HCT116 (cell line): Measurements from ENCODE around the gene C4orf50. TPM values are rescaled to one million over a fixed set of nuclear protein-coding genes. Genes with fewer than 3 reads are reported as not detected.

Experiments
- ATAC-seq: fragments of 200-7000 bp; cut with Tn5 transposase; 2 replicates; pipeline ENCODE4 v1.9.1; 2020; ENCODE audit warnings: mild to moderate bottlenecking, moderate library complexity
- BruUV-seq: library from RNA; stranded (reverse); fragments of 400-500 nt; replicated peaks from 2 replicates; lab custom pipeline; 2021; lab: Mats Ljungman, UMichigan
- CTCF ChIA-PET: fragments of 300-600 bp; sonication (Branson Sonifier 250); formaldehyde crosslinking; loops from one replicate; lab custom pipeline; 2021; ENCODE audit warnings: antibody characterized with exemption; lab: Charles Lee
- POLR2A ChIA-PET: fragments of 300-600, 350-600 bp; sonication (Branson Sonifier 250); formaldehyde crosslinking; loops from one replicate; lab custom pipeline; 2021; ENCODE audit warnings: antibody characterized with exemption; lab: Charles Lee
- RAD21 ChIA-PET, 2 experiments: fragments of 300-600 bp; sonication (Branson Sonifier 250); formaldehyde crosslinking; loops; one replicate each; lab custom pipeline; 2023; ENCODE audit warnings: low total read pairs in 2 of 2; ENCODE audit not compliant: uncharacterized antibody in 2 of 2, unreplicated experiment in 2 of 2, low non-redundant PET in 1 of 2; lab: Charles Lee
- DNase-seq: peaks from one replicate; pipeline ENCODE4 v3.0.0-alpha.2; 2010; ENCODE audit warnings: low read depth, low spot score
- H2AFZ ChIP-seq: fragments of 200-600 bp; shearing (Covaris generic), sonication (generic); 2 replicates; pipeline ENCODE4 v1.6.1; 2017; ENCODE audit warnings: low read depth, mixed run types, mixed read lengths, antibody characterized with exemption, low read length; ENCODE audit not compliant: poor library complexity, severe bottlenecking
- H3K27ac ChIP-seq: 2 replicates; pipeline ENCODE4 v1.5.1; 2012; ENCODE audit warnings: low read depth, low read length
- H3K27me3 ChIP-seq: fragments of 200-600 bp; sonication (generic); 2 replicates; pipeline ENCODE4 v1.6.1; 2016; ENCODE audit warnings: mixed run types, low read length, mixed read lengths; ENCODE audit not compliant: insufficient read depth
- H3K36me3 ChIP-seq, 2 experiments: fragments of 200-500 bp in 1 of 2; fragments of 200-600 bp in 1 of 2; sonication (Bioruptor generic) in 1 of 2; sonication (generic) in 1 of 2; 2 replicates each; pipeline versions ENCODE4 v1.5.1 to v1.6.1; 2014 to 2016; ENCODE audit warnings: low read length in 2 of 2, inconsistent platforms in 1 of 2, mixed read lengths in 1 of 2, mixed run types in 1 of 2; ENCODE audit not compliant: insufficient read depth in 2 of 2, control insufficient read depth in 1 of 2
- H3K4me1 ChIP-seq, 2 experiments: fragments of 200-600 bp in 1 of 2; sonication (generic) in 1 of 2; 2 replicates each; pipeline versions ENCODE4 v1.5.1 to v1.6.1; 2012 to 2017; ENCODE audit warnings: low read length in 2 of 2, inconsistent platforms in 1 of 2, mild to moderate bottlenecking in 1 of 2, mixed read lengths in 1 of 2, mixed run types in 1 of 2, moderate library complexity in 1 of 2; ENCODE audit not compliant: insufficient read depth in 2 of 2, control insufficient read depth in 1 of 2
- H3K4me2 ChIP-seq: fragments of 200-600 bp; sonication (generic); 2 replicates; pipeline ENCODE4 v1.6.1; 2017; ENCODE audit warnings: mixed run types, low read length, mixed read lengths
- H3K4me3 ChIP-seq, 2 experiments: fragments of 200-600 bp in 1 of 2; sonication (generic) in 1 of 2; replicated peaks in 1 of 2; 2 replicates each; pipeline ENCODE4 v1.5.1; 2011 to 2016; ENCODE audit warnings: low read length in 2 of 2, control low read depth in 1 of 2, low read depth in 1 of 2, mild to moderate bottlenecking in 1 of 2, mixed read lengths in 1 of 2, mixed run types in 1 of 2
- H3K79me2 ChIP-seq: fragments of 200-600 bp; sonication (generic); 2 replicates; pipeline ENCODE4 v1.6.1; 2017; ENCODE audit warnings: mild to moderate bottlenecking, mixed run types, low read length, moderate library complexity, mixed read lengths; ENCODE audit not compliant: insufficient read depth
- H3K9ac ChIP-seq: fragments of 200-600 bp; sonication (generic); 2 replicates; pipeline ENCODE4 v1.6.1; 2016; ENCODE audit warnings: low read length, mixed read lengths
- H3K9me2 ChIP-seq: fragments of 200-600 bp; sonication (generic), shearing (Covaris generic); 2 replicates; pipeline ENCODE4 v1.6.1; 2017; ENCODE audit warnings: mixed run types, mild to moderate bottlenecking, moderate library complexity; ENCODE audit not compliant: insufficient read depth
- H3K9me3 ChIP-seq, 2 experiments: fragments of 200-500 bp in 1 of 2; fragments of 200-600 bp in 1 of 2; sonication (Bioruptor generic) in 1 of 2; sonication (generic) in 1 of 2; 2 replicates each; pipeline ENCODE4 v1.6.1; 2014 to 2017; ENCODE audit warnings: low read length in 2 of 2, mixed read lengths in 2 of 2, inconsistent platforms in 1 of 2, low read depth in 1 of 2, mild to moderate bottlenecking in 1 of 2, mixed run types in 1 of 2, moderate library complexity in 1 of 2; ENCODE audit not compliant: control insufficient read depth in 1 of 2, insufficient read depth in 1 of 2
- H4K20me1 ChIP-seq: fragments of 200-600 bp; sonication (generic), shearing (Covaris generic); 2 replicates; pipeline ENCODE4 v1.6.1; 2017; ENCODE audit warnings: mixed run types, mild to moderate bottlenecking, moderate library complexity; ENCODE audit not compliant: insufficient read depth
- CBX3 ChIP-seq: IDR thresholded peaks from 2 replicates; pipeline ENCODE4 v1.6.1; 2012; ENCODE audit warnings: low read depth
- CEBPB ChIP-seq: IDR thresholded peaks from 2 replicates; pipeline ENCODE4 v1.6.1; 2012; ENCODE audit warnings: low read depth
- EGR1 ChIP-seq: IDR thresholded peaks from 2 replicates; pipeline ENCODE4 v1.6.1; 2012; ENCODE audit warnings: low read depth
- ELF1 ChIP-seq: IDR thresholded peaks from 2 replicates; pipeline ENCODE4 v1.6.1; 2012; ENCODE audit warnings: low read depth, borderline replicate concordance
- EZH2 ChIP-seq: fragments of 200-600 bp; sonication (generic); IDR thresholded peaks from 2 replicates; pipeline ENCODE4 v1.6.1; 2017; ENCODE audit warnings: antibody characterized with exemption, mixed run types
- EZH2phosphoT487 ChIP-seq: fragments of 200-600 bp; IDR thresholded peaks from 2 replicates; pipeline ENCODE4 v1.6.1; 2018; ENCODE audit warnings: antibody characterized with exemption, borderline replicate concordance
- JUND ChIP-seq: IDR thresholded peaks from 2 replicates; pipeline ENCODE4 v1.6.1; 2012
- RAD21 ChIP-seq: IDR thresholded peaks from 2 replicates; pipeline ENCODE4 v1.6.1; 2012; ENCODE audit warnings: low read depth, mild to moderate bottlenecking
- SIN3A ChIP-seq: IDR thresholded peaks from 2 replicates; pipeline ENCODE4 v1.6.1; 2012; ENCODE audit warnings: low read depth
- SP1 ChIP-seq: IDR thresholded peaks from 2 replicates; pipeline ENCODE4 v1.6.1; 2012; ENCODE audit warnings: low read depth
- TCF7L2 ChIP-seq: IDR thresholded peaks from 2 replicates; pipeline ENCODE4 v1.7.0; 2011; ENCODE audit warnings: borderline replicate concordance, inconsistent platforms; ENCODE audit not compliant: insufficient read depth, insufficient read length; ENCODE audit errors: extremely low read depth
- YY1 ChIP-seq: IDR thresholded peaks from 2 replicates; pipeline ENCODE4 v1.6.1; 2011; ENCODE audit warnings: low read length, low read depth, moderate library complexity, mild to moderate bottlenecking; ENCODE audit not compliant: insufficient replicate concordance; ENCODE audit errors: extremely low read depth
- ZNF274 ChIP-seq: fragments of 200-500 bp; sonication (Bioruptor generic); IDR thresholded peaks from 2 replicates; pipeline ENCODE4 v1.6.1; 2014; ENCODE audit warnings: mild to moderate bottlenecking, low read depth, low read length, inconsistent platforms
- intact Hi-C: fragments of 100-400 bp; cut with micrococcal nuclease; formaldehyde crosslinking; loops from 2 replicates; pipeline ENCODE4 v1.10.0; 2022
- total RNA-seq: library from RNA; stranded (reverse); gene quantifications from one replicate; pipeline ENCODE4 v1.2.1, GENCODE V29; 2021; ENCODE audit not compliant: unreplicated experiment
- TF ChIP-seq, protein P1 (sequence below): IDR thresholded peaks from 2 replicates; pipeline ENCODE4 v1.6.1; 2012; ENCODE audit warnings: low read depth
- TF ChIP-seq, protein P2 (sequence below): IDR thresholded peaks from 2 replicates; pipeline ENCODE4 v1.6.1; 2012
- TF ChIP-seq, protein P3 (sequence below), 3 experiments: fragments of 200-600 bp in 1 of 3; sonication (generic) in 1 of 3; IDR thresholded peaks in 2 of 3; conservative IDR thresholded peaks in 1 of 3; 2 replicates each; pipeline ENCODE4 v1.5.1; 2012 to 2017; ENCODE audit warnings: low read depth in 2 of 3, low read length in 2 of 3, antibody characterized with exemption in 1 of 3, borderline replicate concordance in 1 of 3, control low read depth in 1 of 3, mild to moderate bottlenecking in 1 of 3, mixed read lengths in 1 of 3, mixed run types in 1 of 3, moderate library complexity in 1 of 3; ENCODE audit not compliant: insufficient read depth in 1 of 3

Gene C4orf50
- total RNA-seq, 1 experiment from 2014 or later: not detected

DNA sequence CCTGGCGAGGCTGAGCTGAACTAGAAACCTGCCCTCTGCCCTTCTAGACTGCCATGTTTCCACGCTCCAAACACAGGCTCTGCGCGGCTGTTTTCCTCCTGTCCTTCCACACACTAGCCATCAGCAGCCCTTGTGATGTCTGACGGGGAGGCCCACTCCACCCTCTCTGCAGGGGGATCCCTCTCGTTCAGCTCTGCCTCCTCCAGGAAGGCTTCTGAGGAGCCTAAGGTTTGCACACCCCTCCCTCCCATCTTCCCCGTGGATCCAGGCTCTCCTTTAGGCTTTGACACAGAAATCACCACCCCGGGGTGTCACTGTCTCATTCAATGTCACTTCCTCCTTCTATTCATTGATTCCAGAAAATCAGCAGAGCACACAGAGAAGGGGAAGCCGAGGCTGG, 86.7 kb downstream of the C4orf50 start:
- DNase-seq (no peak), ATAC-seq (no peak)
- Histone ChIP-seq H3K79me2 (no peaks in the 10 kb centered on the region), H3K9ac (no peak overlapping the region), H3K36me3 (no peaks in the 10 kb centered on the region), H3K27me3 (peaks cover 77% of the 10 kb centered on the region), H4K20me1 (no peaks in the 10 kb centered on the region), H3K4me1 (peaks cover 0 to 3% of the 10 kb centered on the region in 2 experiments; a peak in 1 of 4 replicates), H3K4me2 (no peak overlapping the region), H3K4me3 (no peak overlapping the region), H3K27ac (no peak overlapping the region), H2AFZ (no peak overlapping the region), H3K9me3 (no peaks in the 10 kb centered on the region), H3K9me2 (no peaks in the 10 kb centered on the region)
- POLR2A ChIA-PET: no interaction called here
- intact Hi-C loops: no loop called here
- no TSS peak for BruUV-seq
- CTCF ChIA-PET: no interaction called here
- TF ChIP-seq YY1 (no peak), CBX3 (no peak), ELF1 (no peak), TCF7L2 (no peak), EZH2phosphoT487 (no peak), JUND (no peak), RAD21 (no peak), EZH2 (no peak), ZNF274 (no peak), SIN3A (no peak), CEBPB (no peak), EGR1 (no peak), SP1 (no peak)
- TF ChIP-seq, protein P1, sequence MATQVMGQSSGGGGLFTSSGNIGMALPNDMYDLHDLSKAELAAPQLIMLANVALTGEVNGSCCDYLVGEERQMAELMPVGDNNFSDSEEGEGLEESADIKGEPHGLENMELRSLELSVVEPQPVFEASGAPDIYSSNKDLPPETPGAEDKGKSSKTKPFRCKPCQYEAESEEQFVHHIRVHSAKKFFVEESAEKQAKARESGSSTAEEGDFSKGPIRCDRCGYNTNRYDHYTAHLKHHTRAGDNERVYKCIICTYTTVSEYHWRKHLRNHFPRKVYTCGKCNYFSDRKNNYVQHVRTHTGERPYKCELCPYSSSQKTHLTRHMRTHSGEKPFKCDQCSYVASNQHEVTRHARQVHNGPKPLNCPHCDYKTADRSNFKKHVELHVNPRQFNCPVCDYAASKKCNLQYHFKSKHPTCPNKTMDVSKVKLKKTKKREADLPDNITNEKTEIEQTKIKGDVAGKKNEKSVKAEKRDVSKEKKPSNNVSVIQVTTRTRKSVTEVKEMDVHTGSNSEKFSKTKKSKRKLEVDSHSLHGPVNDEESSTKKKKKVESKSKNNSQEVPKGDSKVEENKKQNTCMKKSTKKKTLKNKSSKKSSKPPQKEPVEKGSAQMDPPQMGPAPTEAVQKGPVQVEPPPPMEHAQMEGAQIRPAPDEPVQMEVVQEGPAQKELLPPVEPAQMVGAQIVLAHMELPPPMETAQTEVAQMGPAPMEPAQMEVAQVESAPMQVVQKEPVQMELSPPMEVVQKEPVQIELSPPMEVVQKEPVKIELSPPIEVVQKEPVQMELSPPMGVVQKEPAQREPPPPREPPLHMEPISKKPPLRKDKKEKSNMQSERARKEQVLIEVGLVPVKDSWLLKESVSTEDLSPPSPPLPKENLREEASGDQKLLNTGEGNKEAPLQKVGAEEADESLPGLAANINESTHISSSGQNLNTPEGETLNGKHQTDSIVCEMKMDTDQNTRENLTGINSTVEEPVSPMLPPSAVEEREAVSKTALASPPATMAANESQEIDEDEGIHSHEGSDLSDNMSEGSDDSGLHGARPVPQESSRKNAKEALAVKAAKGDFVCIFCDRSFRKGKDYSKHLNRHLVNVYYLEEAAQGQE: no peak
- TF ChIP-seq, protein P2, sequence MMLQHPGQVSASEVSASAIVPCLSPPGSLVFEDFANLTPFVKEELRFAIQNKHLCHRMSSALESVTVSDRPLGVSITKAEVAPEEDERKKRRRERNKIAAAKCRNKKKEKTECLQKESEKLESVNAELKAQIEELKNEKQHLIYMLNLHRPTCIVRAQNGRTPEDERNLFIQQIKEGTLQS: no peak
- TF ChIP-seq, protein P3, sequence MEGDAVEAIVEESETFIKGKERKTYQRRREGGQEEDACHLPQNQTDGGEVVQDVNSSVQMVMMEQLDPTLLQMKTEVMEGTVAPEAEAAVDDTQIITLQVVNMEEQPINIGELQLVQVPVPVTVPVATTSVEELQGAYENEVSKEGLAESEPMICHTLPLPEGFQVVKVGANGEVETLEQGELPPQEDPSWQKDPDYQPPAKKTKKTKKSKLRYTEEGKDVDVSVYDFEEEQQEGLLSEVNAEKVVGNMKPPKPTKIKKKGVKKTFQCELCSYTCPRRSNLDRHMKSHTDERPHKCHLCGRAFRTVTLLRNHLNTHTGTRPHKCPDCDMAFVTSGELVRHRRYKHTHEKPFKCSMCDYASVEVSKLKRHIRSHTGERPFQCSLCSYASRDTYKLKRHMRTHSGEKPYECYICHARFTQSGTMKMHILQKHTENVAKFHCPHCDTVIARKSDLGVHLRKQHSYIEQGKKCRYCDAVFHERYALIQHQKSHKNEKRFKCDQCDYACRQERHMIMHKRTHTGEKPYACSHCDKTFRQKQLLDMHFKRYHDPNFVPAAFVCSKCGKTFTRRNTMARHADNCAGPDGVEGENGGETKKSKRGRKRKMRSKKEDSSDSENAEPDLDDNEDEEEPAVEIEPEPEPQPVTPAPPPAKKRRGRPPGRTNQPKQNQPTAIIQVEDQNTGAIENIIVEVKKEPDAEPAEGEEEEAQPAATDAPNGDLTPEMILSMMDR (IDR thresholded peaks at IDR 0.05 in 2 of 3, conservative IDR thresholded peaks at IDR 0.05 in 1 of 3; ENCODE audit: borderline replicate concordance in 1 of 3, insufficient read depth in 1 of 3, low read depth in 2 of 3, low read length in 2 of 3): no peak
- RAD21 ChIA-PET: no interaction called here
